HG03108 (cell line): ENCODE data around the gene CERS1.

Experiments used
- ATAC-seq: cut with Tn5 transposase; IDR thresholded peaks from one replicate; pipeline ENCODE4 v1.9.1; 2021; ENCODE audit warnings: moderate library complexity; ENCODE audit not compliant: unreplicated experiment

CERS1 gene

DNA sequence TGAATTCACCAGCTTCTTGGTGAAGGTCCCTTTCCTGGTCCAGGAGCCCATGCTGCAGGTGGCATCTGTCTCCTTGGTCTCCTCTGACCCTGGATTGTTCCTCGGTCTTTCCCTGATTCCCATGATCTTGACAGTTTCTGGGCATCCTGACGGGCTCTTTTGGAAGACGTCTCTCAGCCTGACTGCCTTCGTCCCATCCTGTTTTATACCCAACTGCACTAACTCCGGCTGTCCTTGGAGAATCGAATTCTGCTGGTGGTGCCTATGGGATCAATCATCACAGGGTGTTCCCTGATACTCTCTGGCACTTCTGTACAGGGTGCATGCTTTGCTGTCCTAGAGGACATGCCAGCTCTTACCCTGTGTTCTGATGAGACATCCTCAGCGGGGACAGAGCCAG, 19.1 kb downstream of the CERS1 start:
- ATAC-seq, result no peak

DNA sequence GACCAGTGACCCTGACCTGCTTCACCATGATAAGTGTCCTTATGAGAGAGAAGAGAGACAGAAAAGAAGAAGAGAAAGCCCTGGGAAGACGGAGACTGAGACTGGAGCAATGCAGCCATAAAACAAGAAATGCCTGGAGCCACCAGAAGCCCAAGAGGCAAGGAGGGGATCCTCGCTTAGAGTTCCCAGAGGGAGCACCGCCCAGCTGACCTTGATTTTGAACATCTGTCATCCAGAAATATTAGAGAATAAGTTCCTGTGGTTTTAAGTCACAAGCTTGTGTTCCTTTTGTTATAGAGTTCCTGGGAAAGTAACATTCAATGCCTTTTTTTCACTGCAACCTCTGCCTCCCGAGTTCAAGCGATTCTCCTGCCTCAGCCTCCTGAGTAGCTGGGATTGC, 20.2 kb downstream of the CERS1 start:
- no peak for ATAC-seq

DNA sequence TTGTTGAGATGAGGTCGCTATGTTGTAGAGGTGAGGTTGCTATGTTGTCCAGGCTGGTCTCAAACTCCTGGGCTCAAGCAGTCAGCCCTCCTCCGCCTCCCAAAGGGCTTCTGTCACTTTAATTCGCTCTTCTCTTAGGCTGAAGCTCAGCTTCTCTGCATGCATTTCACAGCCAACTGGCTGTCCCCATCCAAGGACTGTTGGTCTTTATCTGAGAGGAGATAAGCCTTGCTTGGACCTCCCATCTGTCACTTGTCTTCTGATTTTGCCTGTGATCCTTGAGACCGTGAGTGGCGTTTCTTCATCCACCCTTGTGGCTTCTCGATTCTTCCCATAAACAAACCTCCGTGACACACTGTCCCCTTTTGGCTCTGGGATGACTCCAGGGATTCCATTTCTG, 24.4 kb downstream of the CERS1 start:
- ATAC-seq, result no peak

DNA sequence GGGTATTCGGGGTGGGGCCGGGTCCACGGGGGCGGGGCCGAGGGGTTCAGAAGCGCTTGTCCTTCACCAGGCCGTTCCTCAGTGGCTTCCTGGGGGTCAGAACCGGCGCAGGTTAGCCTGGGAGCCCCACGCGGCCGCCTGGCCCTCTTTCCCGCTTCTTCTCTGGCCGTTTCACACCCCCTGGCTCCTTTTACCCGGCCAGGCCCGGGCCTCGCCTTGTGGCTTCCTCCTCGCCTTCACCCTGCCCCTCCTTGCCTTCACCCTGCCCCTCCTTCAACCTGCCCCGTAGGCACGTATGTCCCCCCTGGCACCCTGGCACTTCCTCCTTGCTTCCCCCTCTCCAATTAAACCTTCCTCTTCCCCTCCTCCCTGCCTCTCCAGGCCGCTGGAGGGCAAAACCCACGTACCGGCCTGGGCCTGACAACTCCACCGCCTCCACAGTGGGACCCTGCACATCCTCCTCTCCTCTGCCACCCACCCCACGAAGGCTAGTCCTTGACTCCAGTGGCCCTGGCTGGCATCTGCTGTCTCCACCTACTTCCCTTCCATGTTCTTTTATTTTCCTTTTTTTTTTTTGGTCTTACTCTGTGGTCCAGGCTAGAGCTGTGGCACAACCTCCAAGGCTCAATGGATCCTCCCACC, 25.3 kb downstream of the CERS1 start:
- no peak for ATAC-seq

DNA sequence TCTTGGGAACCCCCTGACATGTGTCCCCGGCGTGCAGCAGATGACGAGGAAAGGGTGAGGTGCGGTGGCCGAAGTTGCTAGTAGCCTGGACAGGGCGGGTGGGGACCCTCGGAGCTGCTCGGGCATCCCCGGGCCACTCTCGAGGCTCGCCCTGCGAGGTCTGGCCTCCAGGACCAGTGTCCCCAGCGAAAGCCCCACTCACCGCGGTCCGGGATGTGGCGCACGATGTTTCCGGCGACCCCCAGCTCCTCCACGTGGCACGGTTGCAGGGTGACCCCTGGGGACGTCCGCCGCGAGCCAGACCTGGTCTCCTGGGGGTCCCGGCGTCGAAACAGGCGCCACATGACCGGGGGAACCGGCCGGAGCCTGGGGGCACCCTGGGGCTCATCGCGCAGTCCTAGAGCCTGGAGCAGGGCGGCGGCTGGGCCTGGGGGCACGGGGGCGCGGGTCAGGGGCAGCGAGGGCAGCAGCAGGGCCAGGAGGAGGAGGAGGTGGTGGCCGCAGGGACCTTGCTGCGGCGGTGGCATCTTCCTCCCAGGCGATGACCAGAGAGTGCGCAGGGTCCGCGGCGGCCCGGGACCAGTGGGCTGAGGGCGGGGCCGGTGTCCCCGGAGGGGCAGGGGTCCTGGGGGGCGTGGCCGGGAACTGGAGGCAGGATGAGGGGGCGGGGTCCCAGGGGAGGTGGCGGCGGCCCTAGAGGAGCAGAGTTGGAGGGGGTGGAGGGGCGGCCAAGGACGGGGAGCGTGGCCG, 26.0 kb downstream of the CERS1 start:
- no peak for ATAC-seq

DNA sequence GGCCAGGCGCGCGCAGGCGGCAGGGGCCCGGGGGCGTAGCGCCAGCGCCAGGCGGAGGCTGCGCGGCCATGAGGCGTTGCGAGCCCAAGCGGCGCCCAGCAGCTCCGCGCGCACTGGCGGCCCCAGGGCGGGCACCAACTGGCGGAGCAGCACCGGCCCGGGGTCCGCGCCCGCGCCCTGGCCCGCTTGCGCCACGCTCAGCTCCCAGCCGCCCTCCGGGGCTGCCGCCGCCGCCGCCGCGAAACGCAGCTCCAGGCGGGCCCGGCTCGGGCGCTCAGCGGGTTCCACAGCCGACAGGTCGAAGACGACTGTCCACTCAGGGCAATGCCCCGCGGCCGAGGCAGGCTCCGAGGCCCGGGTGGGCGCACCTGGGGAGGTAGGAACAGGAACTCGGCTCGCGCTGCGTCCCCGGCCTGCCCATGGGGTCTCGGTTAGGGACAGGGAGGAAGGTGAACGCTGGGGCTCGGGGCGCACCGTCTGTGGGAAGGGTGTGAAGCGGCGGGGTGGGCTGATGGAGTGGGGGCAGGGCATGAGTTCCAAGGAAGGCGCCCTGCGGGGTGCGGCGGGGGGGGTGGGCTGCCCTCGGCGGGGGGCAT, 26.8 kb downstream of the CERS1 start:
- no peak for ATAC-seq

DNA sequence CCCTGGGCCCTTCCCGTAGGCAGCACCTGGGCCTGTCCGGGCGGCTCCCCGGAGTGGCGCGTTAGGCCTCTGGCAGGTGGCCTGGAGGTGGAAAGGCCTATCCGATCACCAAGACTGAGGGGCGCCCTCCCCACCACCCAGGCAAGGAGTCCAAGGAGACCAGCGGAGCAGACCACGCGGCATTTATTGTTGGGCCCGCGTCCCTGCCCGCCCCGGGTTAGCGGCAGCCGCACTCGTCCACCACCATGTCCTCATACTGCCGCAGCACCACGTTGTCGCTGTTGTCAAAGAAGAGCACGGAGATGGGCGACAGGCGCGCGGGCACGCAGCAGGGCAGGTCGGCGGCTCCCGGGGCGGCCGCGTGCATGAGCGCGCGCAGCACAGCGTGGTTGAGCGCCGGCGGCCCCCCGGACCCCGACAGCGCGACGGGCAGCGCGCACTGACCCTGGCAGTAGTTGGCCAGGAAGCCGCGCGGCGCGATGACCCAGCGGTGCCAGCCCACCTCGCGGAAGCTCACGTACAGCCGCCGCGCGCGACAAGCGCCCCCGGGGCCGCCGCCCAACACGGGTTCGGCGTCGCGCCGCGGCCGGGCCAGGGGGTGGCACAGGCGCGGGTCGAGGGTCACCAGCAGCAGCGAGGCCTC, 27.5 kb downstream of the CERS1 start:
- no peak for ATAC-seq

DNA sequence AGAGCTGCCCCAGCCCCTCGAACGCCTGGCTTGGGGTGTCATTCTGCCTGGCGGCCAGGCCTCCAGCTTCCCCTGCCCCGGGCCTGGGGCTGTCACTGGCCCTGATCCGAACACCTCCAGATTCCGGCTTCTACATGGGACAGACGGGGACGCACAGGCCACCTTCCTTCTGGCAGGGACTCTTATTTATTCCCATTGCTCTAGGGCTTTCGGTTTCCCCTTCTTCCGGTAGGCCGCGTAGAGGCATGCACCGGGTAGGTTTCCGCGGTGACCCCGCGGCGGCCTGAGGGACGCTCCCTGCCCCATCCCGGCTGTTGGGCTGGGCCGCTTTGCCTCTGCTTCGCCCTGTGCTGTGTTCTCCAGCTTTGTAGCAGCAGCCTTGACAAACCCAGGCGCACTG, 28.2 kb downstream of the CERS1 start:
- ATAC-seq, result no peak

DNA sequence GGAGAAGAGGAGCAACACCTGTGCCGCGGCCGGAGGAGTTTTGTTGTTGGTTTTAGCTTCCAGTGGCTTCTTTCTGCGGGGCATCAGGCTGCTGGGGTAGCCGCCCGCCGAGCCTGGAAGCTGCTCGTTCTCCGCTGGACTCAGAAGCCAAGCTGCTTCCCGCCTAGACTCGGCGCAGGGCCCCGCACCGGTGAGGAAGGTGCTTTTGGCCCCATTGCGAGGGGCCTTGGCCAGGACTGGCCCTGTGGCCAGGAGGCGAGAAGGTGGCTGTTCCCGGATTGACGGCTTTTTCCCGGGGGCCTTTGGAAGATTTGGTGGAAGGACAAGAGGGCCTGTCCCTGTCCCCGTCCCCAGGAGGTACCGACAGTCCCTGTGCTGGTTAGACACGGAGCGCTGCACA, 28.8 kb downstream of the CERS1 start:
- no peak for ATAC-seq

DNA sequence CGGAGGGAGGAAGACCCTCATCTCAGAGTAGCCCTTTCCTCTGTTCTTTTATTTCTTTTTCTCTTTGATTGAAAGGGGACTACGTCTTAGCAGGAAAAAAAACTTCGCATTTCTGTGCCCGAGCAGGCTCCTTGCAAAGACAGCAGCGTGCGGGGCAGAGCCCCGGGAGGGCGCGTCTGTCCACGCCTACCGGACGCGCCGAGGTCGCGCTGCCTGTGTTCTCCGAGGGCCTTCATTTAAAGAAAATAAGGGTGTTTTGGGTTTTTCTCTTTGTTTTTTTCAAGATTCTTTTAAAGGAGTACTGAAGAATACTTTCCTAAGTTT, 29.2 kb downstream of the CERS1 start:
- no peak for ATAC-seq

DNA sequence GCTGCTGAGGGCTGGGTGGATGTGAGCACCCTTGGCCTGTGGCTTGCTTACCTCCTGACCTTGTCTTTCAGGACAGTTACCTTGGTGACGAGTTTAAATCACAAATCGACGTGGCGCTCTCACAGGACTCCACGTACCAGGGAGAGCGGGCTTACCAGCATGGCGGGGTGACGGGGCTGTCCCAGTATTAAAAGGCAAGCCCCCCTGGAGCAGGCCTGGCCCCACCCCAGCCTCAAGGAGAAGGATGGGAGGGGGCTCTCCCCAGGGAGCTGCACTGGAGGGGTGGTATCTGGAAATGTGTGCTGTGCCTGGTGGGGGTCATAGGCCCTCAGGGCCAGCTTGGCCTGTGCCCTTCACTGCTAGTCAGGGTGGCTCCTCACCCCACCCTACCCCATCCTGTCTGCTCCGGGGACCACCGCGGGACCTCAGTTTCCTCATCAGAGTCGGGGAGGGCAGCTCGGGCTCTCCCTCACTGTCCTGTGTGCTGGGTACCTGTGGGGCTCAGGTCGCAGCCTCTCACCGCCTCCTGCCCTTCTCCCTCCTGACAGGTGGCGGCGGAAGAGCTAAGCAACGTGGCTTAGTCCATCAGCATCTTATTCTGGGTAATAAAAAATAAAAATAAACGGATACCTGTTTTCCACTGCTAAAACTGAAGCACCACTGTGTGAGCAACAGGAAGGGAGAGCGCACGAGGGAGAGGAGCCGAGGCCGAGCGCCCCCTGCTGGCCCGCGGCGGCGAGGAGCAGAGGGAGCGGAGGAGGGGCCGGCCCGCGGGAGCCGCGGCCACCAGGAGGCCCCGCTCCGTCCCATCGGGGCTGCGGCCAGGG, 29.8 kb downstream of the CERS1 start:
- ATAC-seq, result no peak

DNA sequence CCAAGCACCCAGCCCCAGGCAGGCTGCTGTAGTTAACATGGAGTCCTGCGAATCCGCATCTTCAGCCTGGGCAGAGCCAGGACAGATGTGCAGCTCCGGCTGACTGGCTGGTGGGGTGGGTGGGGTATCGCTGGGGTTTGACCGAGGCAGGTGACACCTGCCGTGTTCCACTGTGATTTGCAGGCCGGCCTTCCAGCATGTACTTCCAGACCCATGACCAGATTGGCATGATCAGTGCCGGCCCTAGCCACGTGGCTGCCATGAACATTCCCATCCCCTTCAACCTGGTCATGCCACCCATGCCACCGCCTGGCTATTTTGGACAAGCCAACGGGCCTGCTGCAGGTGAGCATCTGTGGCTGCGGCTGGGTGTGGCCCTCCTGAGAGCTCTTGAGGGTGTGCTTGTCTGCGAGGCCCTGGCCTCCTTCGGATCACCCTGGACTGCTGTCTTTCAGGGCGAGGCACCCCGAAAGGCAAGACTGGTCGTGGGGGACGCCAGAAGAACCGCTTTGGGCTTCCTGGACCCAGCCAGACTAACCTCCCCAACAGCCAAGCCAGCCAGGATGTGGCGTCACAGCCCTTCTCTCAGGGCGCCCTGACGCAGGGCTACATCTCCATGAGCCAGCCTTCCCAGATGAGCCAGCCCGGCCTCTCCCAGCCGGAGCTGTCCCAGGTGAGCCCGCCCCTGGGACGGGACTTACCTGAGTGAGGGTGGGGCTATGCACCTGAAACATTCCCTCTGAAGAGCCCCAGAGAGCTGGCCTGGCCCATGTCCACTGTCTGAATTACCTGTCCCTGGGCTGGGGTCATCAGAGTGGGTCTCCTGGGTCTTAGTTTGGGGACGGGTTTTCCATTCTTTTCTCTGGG, 30.6 kb downstream of the CERS1 start:
- ATAC-seq, result no peak

DNA sequence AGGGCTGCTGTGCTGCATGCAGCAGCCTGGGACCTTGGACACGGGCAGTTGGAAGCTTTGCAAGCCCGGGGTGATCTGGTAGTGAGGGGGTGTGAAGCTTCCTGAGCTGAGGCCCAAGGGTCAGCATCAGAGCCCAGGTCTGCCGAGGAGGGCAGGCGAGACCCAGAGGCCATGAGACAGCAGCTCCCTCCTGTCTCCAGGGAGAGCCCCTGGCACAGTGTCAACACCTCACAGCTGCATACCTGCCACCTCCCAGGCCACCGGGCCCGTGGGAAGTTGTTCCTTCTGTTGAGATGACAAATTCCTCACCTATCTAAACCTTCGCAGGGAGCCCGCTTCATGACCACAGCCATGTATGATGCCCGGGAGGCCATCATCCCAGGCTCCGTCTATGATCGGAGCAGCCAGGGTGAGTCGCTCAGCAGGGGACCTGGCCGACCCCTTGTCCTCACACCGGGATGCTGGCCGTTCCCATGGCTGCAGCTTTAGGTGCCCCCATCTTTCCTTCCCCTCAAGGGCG, 32.1 kb downstream of the CERS1 start:
- ATAC-seq, result no peak

DNA sequence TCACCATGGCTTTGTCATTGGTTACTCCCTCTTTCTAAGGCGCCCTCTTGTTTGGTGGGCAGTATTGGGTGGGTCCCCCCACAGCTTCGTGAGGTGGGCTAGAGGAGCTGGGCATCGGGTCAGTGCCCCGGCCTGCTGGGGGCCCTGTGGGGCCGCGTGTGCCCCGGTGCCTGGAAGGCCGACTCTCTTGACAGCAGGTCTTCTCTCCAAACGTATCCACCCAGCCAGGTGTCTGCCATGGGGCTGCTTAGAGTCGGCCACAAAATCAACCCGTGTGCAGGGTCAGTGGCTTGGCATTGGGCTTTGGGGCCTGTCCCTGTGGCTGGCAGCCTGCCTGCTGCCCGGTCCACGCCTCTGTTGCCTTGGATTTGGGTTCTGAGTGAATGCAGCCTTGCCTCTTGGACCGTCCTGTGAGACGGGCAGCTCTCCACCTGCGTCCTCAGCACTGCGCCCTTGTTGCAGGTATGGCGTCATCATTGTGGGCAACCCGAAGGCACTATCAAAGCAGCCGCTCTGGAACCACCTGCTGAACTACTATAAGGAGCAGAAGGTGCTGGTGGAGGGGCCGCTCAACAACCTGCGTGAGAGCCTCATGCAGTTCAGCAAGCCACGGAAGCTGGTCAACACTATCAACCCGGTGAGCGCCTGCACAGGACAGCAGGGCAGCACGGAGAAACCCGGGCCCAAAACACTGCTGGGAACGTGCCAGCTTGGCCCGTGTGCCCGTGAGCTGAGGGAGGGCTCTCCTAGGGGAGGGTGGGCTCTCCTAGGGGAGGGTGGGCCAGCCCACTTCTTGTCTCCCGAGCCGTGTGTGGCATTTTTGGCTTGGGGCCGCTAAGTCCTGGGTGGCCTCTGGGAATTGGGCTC, 32.7 kb downstream of the CERS1 start:
- no peak for ATAC-seq

DNA sequence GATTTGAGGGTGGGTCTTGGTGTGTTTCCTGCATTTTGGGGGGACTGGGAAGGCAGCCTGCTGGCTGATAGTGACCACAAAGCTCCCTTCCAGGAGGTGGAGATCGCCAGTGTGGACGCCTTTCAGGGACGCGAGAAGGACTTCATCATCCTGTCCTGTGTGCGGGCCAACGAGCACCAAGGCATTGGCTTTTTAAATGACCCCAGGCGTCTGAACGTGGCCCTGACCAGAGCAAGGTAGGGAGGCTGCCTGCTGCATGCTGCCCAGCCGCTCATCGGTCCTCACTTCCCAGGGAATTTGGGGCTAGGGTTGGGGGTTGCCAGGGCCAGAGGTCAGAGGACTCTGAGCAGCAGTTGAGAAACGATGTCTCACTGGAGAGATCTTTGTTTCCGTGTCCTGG, 34.0 kb downstream of the CERS1 start:
- no peak for ATAC-seq

DNA sequence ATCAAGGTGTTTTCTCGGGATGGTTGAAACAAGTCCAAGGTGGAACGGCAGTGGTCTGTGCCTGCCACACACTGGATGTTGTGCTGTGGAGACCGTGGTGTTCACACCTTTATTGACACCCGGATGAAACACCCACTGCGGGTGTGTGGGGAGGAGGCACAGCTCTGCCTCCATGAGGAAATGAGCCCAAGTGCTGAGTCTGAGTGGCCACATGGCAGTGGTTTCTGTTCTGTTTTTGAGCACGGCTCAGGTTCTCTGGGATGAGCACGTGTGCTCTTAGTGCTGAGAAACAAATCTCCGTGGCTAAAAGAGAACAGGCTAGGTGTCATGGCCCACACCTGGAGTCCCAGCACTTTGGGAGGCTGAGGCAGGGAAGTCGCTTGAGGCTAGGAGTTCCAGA, 34.7 kb downstream of the CERS1 start:
- ATAC-seq, result no peak

DNA sequence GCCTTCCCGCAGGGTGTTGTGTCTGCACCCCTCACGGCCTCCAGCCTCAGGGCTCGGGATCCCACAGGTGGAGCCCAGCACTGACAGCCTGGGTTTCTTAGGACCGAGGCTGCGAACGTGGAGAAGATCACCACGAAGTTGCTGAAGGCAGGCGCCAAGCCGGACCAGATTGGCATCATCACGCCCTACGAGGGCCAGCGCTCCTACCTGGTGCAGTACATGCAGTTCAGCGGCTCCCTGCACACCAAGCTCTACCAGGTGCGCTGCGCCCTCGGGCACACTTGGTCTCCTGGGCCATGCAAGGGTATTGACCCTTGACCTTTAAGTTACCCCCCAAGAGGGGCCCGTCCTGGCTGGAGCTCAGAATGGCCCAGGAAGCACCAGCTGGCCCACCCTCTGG, 35.2 kb downstream of the CERS1 start:
- no peak for ATAC-seq

DNA sequence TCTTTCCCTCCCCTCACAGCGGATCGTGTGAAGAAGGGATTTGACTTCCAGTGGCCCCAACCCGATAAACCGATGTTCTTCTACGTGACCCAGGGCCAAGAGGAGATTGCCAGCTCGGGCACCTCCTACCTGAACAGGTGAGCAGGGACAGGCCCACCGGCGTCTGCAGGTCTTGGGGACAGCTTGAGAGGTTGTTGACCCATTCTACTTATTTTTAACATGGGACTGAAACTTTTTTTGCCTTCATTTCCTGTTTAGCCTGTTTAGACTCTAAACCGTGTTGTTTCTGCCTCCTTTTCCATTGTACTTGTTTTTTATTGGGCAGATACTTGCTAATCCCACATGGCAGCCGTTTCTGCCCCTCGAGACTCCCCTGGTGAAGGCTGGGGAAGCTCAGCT, 35.7 kb downstream of the CERS1 start:
- ATAC-seq, result no peak

DNA sequence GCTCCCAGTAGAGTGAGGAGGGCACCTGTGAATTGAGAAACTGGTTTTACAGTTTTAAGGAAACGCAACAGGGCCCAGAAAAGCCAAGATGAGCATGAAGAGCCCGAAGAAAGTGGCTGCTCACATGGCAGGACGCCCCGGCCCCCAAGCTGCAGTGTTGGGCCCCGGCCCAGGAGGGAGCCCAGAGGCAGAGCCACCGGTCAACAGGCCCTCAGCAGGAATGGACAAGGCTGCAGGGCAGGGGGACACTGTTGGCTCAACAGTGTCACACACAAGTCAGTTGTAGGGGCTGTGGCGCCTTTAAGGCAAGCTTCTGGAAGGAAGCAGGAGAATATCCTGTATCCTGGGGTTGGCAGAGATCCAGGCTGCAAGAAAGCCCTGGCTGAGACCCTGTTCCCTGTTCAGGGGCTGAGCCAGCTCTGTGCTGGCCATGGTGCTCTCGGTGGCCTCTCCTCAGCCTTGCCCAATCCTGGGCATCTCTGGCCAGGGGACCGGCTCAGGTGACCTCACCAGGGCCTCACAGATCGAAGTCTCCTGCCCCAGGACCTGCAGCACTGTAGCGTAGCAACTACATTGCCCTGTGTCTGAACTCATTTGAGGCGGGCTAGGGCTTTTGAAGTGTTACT, 36.2 kb downstream of the CERS1 start:
- no peak for ATAC-seq
